HEK293T (cell line): ENCODE measurements around the gene TACC2.

Source experiments
- CTCF ChIA-PET: fragments of 350-600 bp; formaldehyde crosslinking; extraction: SDS; loops from one replicate; lab custom pipeline; 2021; ENCODE audit warnings: antibody characterized with exemption, inconsistent platforms; lab: Yijun Ruan, JAX
- POLR2A ChIA-PET: fragments of 350-600 bp; formaldehyde crosslinking; extraction: SDS; loops from one replicate; lab custom pipeline; 2020; ENCODE audit warnings: antibody characterized with exemption, inconsistent platforms; lab: Yijun Ruan, JAX
- DNase-seq: peaks from one replicate; pipeline ENCODE4 v3.0.0; 2012; ENCODE audit warnings: mixed read lengths; ENCODE audit errors: extremely low spot score
- ARNT ChIP-seq: fragments of 450-650 bp; IDR thresholded peaks from 2 replicates; pipeline ENCODE4 v1.6.1; 2017; ENCODE audit warnings: mild to moderate bottlenecking
- BHLHE40 ChIP-seq: fragments of 450-650 bp; IDR thresholded peaks from 2 replicates; pipeline ENCODE4 v1.6.1; 2016; ENCODE audit warnings: mild to moderate bottlenecking, moderate library complexity, borderline replicate concordance
- CTBP1 ChIP-seq: fragments of 450-650 bp; IDR thresholded peaks from 2 replicates; pipeline ENCODE4 v1.6.1; 2016; ENCODE audit warnings: borderline replicate concordance
- ELF4 ChIP-seq: fragments of 450-650 bp; IDR thresholded peaks from 2 replicates; pipeline ENCODE4 v1.6.1; 2017; ENCODE audit warnings: antibody characterized with exemption
- FOXA1 ChIP-seq: fragments of 450-650 bp; IDR thresholded peaks from 2 replicates; pipeline ENCODE4 v1.6.1; 2016; ENCODE audit warnings: mild to moderate bottlenecking
- FOXK2 ChIP-seq: fragments of 450-650 bp; IDR thresholded peaks from 2 replicates; pipeline ENCODE4 v1.6.1; 2016; ENCODE audit warnings: mild to moderate bottlenecking
- FOXM1 ChIP-seq: fragments of 450-650 bp; IDR thresholded peaks from 2 replicates; pipeline ENCODE4 v1.6.1; 2017; ENCODE audit warnings: mild to moderate bottlenecking, borderline replicate concordance
- HDGF ChIP-seq: fragments of 450-650 bp; IDR thresholded peaks from 2 replicates; pipeline ENCODE4 v1.6.1; 2017; ENCODE audit warnings: antibody characterized with exemption, borderline replicate concordance
- L3MBTL2 ChIP-seq: fragments of 450-650 bp; conservative IDR thresholded peaks from 2 replicates; pipeline ENCODE4 v1.6.1; 2016; ENCODE audit warnings: mild to moderate bottlenecking
- LEF1 ChIP-seq: fragments of 450-650 bp; IDR thresholded peaks from 2 replicates; pipeline ENCODE4 v1.6.1; 2017; ENCODE audit warnings: mild to moderate bottlenecking, borderline replicate concordance
- NFRKB ChIP-seq: fragments of 450-650 bp; IDR thresholded peaks from 2 replicates; pipeline ENCODE4 v1.6.1; 2016; ENCODE audit warnings: mild to moderate bottlenecking, moderate library complexity
- SP1 ChIP-seq: fragments of 450-650 bp; IDR thresholded peaks from 2 replicates; pipeline ENCODE4 v1.6.1; 2017
- SUZ12 ChIP-seq: fragments of 450-650 bp; IDR thresholded peaks from 2 replicates; pipeline ENCODE4 v1.6.1; 2016; ENCODE audit warnings: mild to moderate bottlenecking
- TARDBP ChIP-seq: fragments of 450-650 bp; IDR thresholded peaks from 2 replicates; pipeline ENCODE4 v1.6.1; 2016
- ZNF384 ChIP-seq: fragments of 450-650 bp; IDR thresholded peaks from 2 replicates; pipeline ENCODE4 v1.6.1; 2016
- TF ChIP-seq, protein P1 (sequence below): fragments of 450-650 bp; IDR thresholded peaks from 2 replicates; pipeline ENCODE4 v1.6.1; 2016

Gene TACC2

DNA sequence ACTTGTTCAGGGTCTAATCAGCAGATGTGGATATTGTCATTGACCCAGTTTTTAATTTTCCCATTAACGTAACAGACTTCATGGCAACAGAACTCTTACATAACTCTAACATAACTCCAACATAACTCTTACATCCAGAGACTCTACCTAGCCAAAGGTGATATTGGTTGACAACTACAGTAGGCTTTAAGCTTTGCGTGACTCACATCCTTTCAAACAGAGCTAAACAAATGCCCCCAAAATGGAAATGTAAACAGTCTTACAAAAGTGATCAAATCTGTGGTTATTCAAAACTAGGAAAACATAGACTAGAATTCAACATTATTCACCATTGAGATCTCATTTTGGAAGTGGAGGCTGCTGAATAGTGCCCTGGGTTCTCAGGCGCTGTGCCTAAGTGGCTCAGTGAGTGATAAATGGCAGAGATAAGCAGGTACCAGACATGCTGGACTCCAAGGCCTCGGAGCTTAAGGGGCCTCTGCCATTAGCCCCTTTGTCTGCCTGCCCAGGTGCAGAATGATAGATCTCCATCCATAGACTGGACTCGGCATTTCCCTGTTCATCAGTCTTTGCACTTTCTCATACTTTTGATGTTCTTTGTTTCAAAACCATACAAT, 247.8 kb downstream of the TACC2 start:
- POLR2A ChIA-PET: no interaction called here
- CTCF ChIA-PET: no interaction called here
- DNase-seq: no peak
- no peak for TF ChIP-seq SUZ12
- TF ChIP-seq TARDBP: no peak

DNA sequence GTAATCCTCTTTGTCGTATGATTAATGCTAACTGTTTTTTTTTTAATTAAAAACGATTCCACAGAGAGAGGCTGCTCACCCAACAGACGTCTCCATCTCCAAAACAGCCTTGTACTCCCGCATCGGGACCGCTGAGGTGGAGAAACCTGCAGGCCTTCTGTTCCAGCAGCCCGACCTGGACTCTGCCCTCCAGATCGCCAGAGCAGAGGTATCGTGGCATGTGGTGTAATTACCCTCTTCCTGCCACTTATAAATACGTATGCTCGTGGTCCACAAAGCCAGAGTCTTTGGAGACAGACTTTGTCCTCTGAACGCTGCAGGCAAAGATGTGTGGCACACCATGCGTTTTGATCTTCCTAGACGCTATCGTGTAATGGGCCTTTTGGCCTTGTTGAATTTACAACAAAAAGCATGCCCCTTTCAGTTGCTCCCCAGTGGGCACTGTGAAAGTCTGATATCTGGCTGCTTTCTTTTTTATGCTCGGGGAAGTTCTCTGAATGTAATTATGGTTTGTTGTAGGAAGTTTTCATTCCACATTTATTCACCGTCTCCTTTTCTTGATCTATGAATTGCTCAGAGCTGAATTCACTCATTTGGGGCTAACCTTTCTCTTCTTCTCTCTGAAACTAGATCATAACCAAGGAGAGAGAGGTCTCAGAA, 248.5 kb downstream of the TACC2 start:
- POLR2A ChIA-PET: no interaction called here
- CTCF ChIA-PET: interaction anchor here (0.8 kb wide), 1 partner anchor 22 kb away, joined by 3 read pairs; no protein-coding TSS in a partner anchor
- DNase-seq: no peak
- TF ChIP-seq TARDBP (no peak), FOXA1 (no peak), BHLHE40 (no peak), ARNT (no peak), LEF1 (no peak), ELF4 (no peak), L3MBTL2 (no peak), CTBP1 (no peak), ZNF384 (no peak)
- TF ChIP-seq, protein P1, sequence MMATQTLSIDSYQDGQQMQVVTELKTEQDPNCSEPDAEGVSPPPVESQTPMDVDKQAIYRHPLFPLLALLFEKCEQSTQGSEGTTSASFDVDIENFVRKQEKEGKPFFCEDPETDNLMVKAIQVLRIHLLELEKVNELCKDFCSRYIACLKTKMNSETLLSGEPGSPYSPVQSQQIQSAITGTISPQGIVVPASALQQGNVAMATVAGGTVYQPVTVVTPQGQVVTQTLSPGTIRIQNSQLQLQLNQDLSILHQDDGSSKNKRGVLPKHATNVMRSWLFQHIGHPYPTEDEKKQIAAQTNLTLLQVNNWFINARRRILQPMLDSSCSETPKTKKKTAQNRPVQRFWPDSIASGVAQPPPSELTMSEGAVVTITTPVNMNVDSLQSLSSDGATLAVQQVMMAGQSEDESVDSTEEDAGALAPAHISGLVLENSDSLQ: no peak

DNA sequence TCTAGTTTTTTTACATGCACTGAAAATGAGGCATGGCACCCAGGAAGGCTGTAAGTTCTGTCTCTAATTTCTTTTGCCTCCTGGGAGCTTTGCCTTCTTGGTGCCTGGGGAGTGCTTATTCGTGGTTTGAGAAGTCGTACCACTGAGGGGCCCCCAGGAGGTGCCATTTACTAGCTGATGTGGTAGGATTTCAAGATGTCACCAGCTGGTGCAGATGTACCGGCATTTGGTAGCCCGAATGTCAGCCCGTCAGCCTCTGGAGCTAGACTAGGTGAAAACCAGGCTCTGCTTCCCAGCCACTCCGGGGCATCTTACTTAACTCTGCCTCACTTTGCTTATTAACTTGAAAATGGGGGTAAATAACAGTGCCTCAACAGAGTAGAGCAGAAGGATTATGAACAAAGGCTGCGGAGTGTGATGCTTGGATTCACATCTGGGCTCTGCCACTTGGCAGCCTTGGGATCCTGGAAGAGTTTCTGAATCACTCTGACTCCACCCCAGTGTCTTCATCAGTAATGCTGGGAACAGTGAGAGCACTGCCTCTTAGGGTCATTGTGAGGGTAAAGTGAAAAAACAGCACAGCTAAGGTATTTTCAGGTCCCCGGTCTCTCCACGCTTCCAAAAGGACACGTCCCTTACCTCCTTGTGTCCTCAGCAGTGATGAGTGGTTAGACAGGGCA, 250.8 kb downstream of the TACC2 start:
- DNase-seq: no peak
- CTCF ChIA-PET: interaction anchor here (0.7 kb wide), 1 partner anchor 321 kb away, joined by 3 read pairs; the partner anchor contains the start of gene DMBT1
- no peak for TF ChIP-seq HDGF
- TF ChIP-seq TARDBP: no peak
- no peak for TF ChIP-seq FOXK2
- no peak for TF ChIP-seq ZNF384
- TF ChIP-seq ARNT: no peak
- TF ChIP-seq FOXA1: no peak
- TF ChIP-seq NFRKB: no peak
- no peak for TF ChIP-seq FOXM1
- TF ChIP-seq CTBP1: no peak
- TF ChIP-seq, protein P1: no peak
- no peak for TF ChIP-seq LEF1
- no peak for TF ChIP-seq L3MBTL2
- TF ChIP-seq ELF4: no peak
- no peak for TF ChIP-seq BHLHE40
- no peak for TF ChIP-seq SP1
- POLR2A ChIA-PET: no interaction called here

DNA sequence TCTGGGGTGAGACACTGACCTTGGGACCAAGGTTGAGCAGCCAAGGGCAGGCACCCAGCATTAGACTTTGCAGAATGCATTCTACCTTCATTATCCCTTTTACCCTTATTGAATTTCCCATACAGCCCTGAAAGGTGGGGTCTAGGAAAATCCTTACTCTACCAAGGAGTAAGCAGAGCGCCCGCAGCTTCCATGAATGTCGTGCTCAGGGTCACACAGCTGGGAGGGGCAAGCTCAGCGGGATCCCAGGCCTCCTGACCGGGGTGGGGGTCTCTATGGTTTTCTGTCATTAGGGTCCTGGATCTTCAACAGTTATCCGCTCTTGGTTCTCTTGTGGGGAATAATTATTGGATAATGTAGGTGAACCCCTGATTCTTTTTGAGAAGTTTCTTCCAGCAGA, 251.4 kb downstream of the TACC2 start:
- CTCF ChIA-PET: no interaction called here
- TF ChIP-seq, protein P1: no peak
- TF ChIP-seq TARDBP (no peak), ARNT (no peak), L3MBTL2 (no peak), NFRKB (no peak), HDGF (no peak), SP1 (no peak), LEF1 (no peak), FOXA1 (no peak), ZNF384 (no peak), FOXM1 (no peak), BHLHE40 (no peak), SUZ12 (no peak), FOXK2 (no peak), CTBP1 (no peak), ELF4 (no peak)
- POLR2A ChIA-PET: no interaction called here
- DNase-seq: no peak

DNA sequence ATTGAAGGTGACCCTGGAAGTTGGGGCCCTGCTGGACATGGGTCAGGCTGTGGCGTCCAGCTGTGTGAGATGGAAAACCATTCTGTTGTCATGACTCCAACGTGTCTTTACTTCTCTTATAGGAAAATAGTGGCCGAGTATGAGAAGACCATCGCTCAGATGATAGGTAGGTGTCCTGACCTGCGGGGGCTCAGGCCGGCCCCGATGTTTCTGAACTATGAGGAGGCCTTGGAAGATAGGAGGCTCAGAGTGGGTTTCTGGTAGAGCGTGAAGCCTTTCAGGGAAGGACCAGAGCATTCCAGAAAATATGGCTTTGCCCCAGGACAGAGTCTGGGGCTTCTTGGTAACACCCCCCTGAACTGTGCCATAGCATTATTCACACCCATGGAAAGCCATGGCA, 252.9 kb downstream of the TACC2 start:
- CTCF ChIA-PET: no interaction called here
- POLR2A ChIA-PET: no interaction called here
- DNase-seq: no peak
- TF ChIP-seq NFRKB: no peak

DNA sequence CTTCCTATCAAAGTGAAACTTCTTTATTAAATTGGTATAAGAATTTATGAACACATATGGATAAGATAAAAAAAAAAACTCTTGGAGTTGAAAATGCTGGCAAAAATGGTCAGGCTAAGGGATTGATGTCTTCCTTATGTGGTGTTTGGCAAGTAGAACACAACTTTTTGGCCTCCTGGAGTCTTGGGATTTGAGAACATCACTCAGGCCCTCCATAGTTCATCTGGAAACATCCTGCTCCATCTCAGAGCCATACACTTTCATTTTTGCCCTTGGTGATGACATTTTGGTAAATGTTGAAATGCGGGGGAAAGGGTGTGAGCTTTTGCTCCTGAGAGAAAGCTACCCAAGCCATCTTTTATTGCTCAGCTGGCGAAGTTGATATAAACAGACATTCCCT, 254.6 kb downstream of the TACC2 start:
- no peak for DNase-seq
- ChIA-PET POLR2A (no interaction called here), CTCF (interaction anchor here (1.4 kb wide), 1 partner anchor 24 kb away, joined by 4 read pairs; no protein-coding TSS in a partner anchor)
- TF ChIP-seq FOXA1 (no peak), CTBP1 (no peak)
